HepG2 (cell line): Measurements from ENCODE around the gene MFSD2B.

Experiments
- CTCF ChIP-seq: sonication (generic); formaldehyde crosslinking; IDR thresholded peaks from 2 replicates; pipeline ENCODE4 v1.5.0; 2020; ENCODE audit warnings: mild to moderate bottlenecking, missing genetic modification reagents, moderate library complexity
- REST ChIP-seq, 2 experiments: IDR thresholded peaks; 2 replicates each; pipeline ENCODE4 v1.6.1; 2011 to 2012; ENCODE audit warnings: low read length in 2 of 2, borderline replicate concordance in 1 of 2, low read depth in 1 of 2, mild to moderate bottlenecking in 1 of 2, moderate library complexity in 1 of 2
- TGIF2 ChIP-seq: IDR thresholded peaks from 2 replicates; pipeline ENCODE4 v1.6.1; 2016; ENCODE audit warnings: control low read depth, missing compliant biosample characterization

GRCh38 chr2:23993736-23994269 is 16.1 kb upstream of the MFSD2B start:
- TF ChIP-seq REST (IDR thresholded peaks at IDR 0.05; ENCODE audit: borderline replicate concordance in 1 of 2, low read depth in 1 of 2, low read length in 2 of 2) (no peak), CTCF (CRISPR knock-in tag) (no peak), TGIF2 (no peak)
